ENCODE results near the gene BHLHE40. TPM values are rescaled to one million over a fixed set of nuclear protein-coding genes. Genes with fewer than 3 reads are reported as not detected.
A peak's percentile ranks its signal among the peaks of the same experiment; 100 is the strongest.

The BHLHE40 gene
- total and polyA plus RNA-seq, 2 of the 13 experiments (the other 11 are each of a cell fraction or from before 2014, with no cell fraction given), result 1.8 to 51.0 TPM

- TF ChIP-seq, protein P1, sequence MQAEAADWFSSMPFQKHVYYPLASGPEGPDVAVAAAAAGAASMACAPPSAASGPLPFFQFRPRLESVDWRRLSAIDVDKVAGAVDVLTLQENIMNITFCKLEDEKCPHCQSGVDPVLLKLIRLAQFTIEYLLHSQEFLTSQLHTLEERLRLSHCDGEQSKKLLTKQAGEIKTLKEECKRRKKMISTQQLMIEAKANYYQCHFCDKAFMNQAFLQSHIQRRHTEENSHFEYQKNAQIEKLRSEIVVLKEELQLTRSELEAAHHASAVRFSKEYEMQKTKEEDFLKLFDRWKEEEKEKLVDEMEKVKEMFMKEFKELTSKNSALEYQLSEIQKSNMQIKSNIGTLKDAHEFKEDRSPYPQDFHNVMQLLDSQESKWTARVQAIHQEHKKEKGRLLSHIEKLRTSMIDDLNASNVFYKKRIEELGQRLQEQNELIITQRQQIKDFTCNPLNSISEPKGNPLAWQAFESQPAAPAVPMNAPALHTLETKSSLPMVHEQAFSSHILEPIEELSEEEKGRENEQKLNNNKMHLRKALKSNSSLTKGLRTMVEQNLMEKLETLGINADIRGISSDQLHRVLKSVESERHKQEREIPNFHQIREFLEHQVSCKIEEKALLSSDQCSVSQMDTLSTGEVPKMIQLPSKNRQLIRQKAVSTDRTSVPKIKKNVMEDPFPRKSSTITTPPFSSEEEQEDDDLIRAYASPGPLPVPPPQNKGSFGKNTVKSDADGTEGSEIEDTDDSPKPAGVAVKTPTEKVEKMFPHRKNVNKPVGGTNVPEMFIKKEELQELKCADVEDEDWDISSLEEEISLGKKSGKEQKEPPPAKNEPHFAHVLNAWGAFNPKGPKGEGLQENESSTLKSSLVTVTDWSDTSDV (CRISPR knock-in tag; IDR thresholded peaks at IDR 0.05), result 0 out of 2 replicates have a peak, but pooled peaks have one; percentile 28
- peak; percentile 44 for TF ChIP-seq POGZ (CRISPR knock-in tag; IDR thresholded peaks at IDR 0.05)
- TF ChIP-seq, protein P2, sequence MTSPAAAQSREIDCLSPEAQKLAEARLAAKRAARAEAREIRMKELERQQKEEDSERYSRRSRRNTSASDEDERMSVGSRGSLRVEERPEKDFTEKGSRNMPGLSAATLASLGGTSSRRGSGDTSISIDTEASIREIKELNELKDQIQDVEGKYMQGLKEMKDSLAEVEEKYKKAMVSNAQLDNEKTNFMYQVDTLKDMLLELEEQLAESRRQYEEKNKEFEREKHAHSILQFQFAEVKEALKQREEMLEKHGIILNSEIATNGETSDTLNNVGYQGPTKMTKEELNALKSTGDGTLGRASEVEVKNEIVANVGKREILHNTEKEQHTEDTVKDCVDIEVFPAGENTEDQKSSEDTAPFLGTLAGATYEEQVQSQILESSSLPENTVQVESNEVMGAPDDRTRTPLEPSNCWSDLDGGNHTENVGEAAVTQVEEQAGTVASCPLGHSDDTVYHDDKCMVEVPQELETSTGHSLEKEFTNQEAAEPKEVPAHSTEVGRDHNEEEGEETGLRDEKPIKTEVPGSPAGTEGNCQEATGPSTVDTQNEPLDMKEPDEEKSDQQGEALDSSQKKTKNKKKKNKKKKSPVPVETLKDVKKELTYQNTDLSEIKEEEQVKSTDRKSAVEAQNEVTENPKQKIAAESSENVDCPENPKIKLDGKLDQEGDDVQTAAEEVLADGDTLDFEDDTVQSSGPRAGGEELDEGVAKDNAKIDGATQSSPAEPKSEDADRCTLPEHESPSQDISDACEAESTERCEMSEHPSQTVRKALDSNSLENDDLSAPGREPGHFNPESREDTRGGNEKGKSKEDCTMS (CRISPR knock-in tag; conservative IDR thresholded peaks at IDR 0.05), result no peak
- TF ChIP-seq PRMT3 (CRISPR knock-in tag; IDR thresholded peaks at IDR 0.05; ENCODE audit: borderline replicate concordance, low read depth), result no peak
- TF ChIP-seq, protein P3, sequence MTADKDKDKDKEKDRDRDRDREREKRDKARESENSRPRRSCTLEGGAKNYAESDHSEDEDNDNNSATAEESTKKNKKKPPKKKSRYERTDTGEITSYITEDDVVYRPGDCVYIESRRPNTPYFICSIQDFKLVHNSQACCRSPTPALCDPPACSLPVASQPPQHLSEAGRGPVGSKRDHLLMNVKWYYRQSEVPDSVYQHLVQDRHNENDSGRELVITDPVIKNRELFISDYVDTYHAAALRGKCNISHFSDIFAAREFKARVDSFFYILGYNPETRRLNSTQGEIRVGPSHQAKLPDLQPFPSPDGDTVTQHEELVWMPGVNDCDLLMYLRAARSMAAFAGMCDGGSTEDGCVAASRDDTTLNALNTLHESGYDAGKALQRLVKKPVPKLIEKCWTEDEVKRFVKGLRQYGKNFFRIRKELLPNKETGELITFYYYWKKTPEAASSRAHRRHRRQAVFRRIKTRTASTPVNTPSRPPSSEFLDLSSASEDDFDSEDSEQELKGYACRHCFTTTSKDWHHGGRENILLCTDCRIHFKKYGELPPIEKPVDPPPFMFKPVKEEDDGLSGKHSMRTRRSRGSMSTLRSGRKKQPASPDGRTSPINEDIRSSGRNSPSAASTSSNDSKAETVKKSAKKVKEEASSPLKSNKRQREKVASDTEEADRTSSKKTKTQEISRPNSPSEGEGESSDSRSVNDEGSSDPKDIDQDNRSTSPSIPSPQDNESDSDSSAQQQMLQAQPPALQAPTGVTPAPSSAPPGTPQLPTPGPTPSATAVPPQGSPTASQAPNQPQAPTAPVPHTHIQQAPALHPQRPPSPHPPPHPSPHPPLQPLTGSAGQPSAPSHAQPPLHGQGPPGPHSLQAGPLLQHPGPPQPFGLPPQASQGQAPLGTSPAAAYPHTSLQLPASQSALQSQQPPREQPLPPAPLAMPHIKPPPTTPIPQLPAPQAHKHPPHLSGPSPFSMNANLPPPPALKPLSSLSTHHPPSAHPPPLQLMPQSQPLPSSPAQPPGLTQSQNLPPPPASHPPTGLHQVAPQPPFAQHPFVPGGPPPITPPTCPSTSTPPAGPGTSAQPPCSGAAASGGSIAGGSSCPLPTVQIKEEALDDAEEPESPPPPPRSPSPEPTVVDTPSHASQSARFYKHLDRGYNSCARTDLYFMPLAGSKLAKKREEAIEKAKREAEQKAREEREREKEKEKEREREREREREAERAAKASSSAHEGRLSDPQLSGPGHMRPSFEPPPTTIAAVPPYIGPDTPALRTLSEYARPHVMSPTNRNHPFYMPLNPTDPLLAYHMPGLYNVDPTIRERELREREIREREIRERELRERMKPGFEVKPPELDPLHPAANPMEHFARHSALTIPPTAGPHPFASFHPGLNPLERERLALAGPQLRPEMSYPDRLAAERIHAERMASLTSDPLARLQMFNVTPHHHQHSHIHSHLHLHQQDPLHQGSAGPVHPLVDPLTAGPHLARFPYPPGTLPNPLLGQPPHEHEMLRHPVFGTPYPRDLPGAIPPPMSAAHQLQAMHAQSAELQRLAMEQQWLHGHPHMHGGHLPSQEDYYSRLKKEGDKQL (CRISPR knock-in tag; IDR thresholded peaks at IDR 0.05; ENCODE audit: low read depth), result no peak
- no peak for TF ChIP-seq MAFG (CRISPR knock-in tag; IDR thresholded peaks at IDR 0.05)
- no peak for TF ChIP-seq AGO2 (optimal IDR thresholded peaks at IDR 0.05; ENCODE audit: low read depth, low read length)
- TF ChIP-seq ZNF34 (CRISPR knock-in tag; IDR thresholded peaks at IDR 0.05; ENCODE audit: borderline replicate concordance), result no peak
- TF ChIP-seq SNAPC4 (CRISPR knock-in tag; IDR thresholded peaks at IDR 0.05), result no peak
- peak; percentile 82 for TF ChIP-seq SIN3A (IDR thresholded peaks at IDR 0.05; ENCODE audit: borderline replicate concordance, low read depth, low read length)
- TF ChIP-seq SIX4 (CRISPR knock-in tag; IDR thresholded peaks at IDR 0.05), result peak; percentile 31; the same call in 1 of the 2 replicates
Measured at GRCh38 chr3:4980229-4981203, 1.3 kb downstream of the BHLHE40 start (continued).
